Loucy (cell line): ENCODE data around the gene CADM2.

Experiments used
- CTCF ChIP-seq: fragments of 200-600 bp; sonication (generic); conservative IDR thresholded peaks from 2 replicates; pipeline ENCODE4 v1.5.1; 2014; ENCODE audit warnings: mild to moderate bottlenecking, antibody characterized with exemption, low read length
- EZH2phosphoT487 ChIP-seq: fragments of 200-600 bp; IDR thresholded peaks from 2 replicates; pipeline ENCODE4 v1.6.1; 2018; ENCODE audit warnings: antibody characterized with exemption, mild to moderate bottlenecking, moderate library complexity, borderline replicate concordance

GRCh38 chr3:85979034-85979433 lies 1020.2 kb downstream of the CADM2 start:
- no peak for TF ChIP-seq CTCF
- TF ChIP-seq EZH2phosphoT487 = no peak
